CD14-positive monocyte (primary cell): ENCODE measurements around the gene PRLH. TPM values are rescaled to one million over a fixed set of nuclear protein-coding genes. Genes with fewer than 3 reads are reported as not detected.

Experiments
- DNase-seq, 3 donors: peaks; one replicate each; pipeline ENCODE4 v3.0.0-alpha.2; 2011 to 2022
- H2AFZ ChIP-seq: 2 replicates; pipeline ENCODE4 v1.6.0; 2012; ENCODE audit warnings: mild to moderate bottlenecking, low read depth, low read length, inconsistent platforms; ENCODE audit not compliant: insufficient read depth, poor library complexity, severe bottlenecking
- H3K27ac ChIP-seq, 2 donors: 1 replicate in 1 of 2; 2 replicates in 1 of 2; pipeline ENCODE4 v1.5.1; 2012 to 2013; ENCODE audit warnings: low read length in 2 of 2, control low read depth in 1 of 2, inconsistent platforms in 1 of 2, low read depth in 1 of 2, mild to moderate bottlenecking in 1 of 2
- H3K27me3 ChIP-seq, 2 donors: one replicate each; pipeline versions ENCODE4 v1.6.0 to v1.6.1; 2011 to 2013; ENCODE audit warnings: low read length in 2 of 2; ENCODE audit not compliant: control insufficient read depth in 2 of 2, insufficient read depth in 2 of 2
- H3K36me3 ChIP-seq, 2 donors: replicated peaks in 1 of 2; 1 replicate in 1 of 2; 2 replicates in 1 of 2; pipeline versions ENCODE4 v1.5.1 to v1.6.1; 2012 to 2013; ENCODE audit warnings: low read length in 2 of 2, control low read depth in 1 of 2, inconsistent platforms in 1 of 2, mild to moderate bottlenecking in 1 of 2; ENCODE audit not compliant: insufficient read depth in 2 of 2, control insufficient read depth in 1 of 2
- H3K4me1 ChIP-seq, 2 donors: 1 replicate in 1 of 2; 2 replicates in 1 of 2; pipeline versions ENCODE4 v1.5.1 to v1.6.1; 2012 to 2013; ENCODE audit warnings: low read length in 2 of 2, control low read depth in 1 of 2, inconsistent platforms in 1 of 2, mild to moderate bottlenecking in 1 of 2, moderate library complexity in 1 of 2; ENCODE audit not compliant: insufficient read depth in 2 of 2, control insufficient read depth in 1 of 2
- H3K4me2 ChIP-seq: replicated peaks from 2 replicates; pipeline ENCODE3; 2012; ENCODE audit warnings: low read length, moderate library complexity, mild to moderate bottlenecking; ENCODE audit not compliant: poor library complexity, severe bottlenecking; ENCODE audit errors: extremely low read depth
- H3K4me3 ChIP-seq, 3 experiments: fragments of 200-600 bp in 1 of 3; sonication (generic) in 1 of 3; replicated peaks in 1 of 3; 1 replicate in 2 of 3; 2 replicates in 1 of 3; pipeline ENCODE4 v1.5.1; 2011 to 2013; ENCODE audit warnings: low read length in 3 of 3, mild to moderate bottlenecking in 3 of 3, control low read depth in 2 of 3, low read depth in 2 of 3, inconsistent platforms in 1 of 3, moderate library complexity in 1 of 3
- H3K79me2 ChIP-seq: 2 replicates; pipeline ENCODE4 v1.6.0; 2012; ENCODE audit warnings: mild to moderate bottlenecking, control low read depth, inconsistent platforms, low read length, moderate library complexity; ENCODE audit not compliant: insufficient read depth
- H3K9ac ChIP-seq: 2 replicates; pipeline ENCODE4 v1.6.0; 2017; ENCODE audit warnings: low read length, mild to moderate bottlenecking; ENCODE audit not compliant: insufficient read depth, poor library complexity, severe bottlenecking
- H3K9me3 ChIP-seq, 2 donors: replicated peaks in 1 of 2; 1 replicate in 1 of 2; 2 replicates in 1 of 2; pipeline versions ENCODE4 v1.5.1 to v1.6.1; 2012 to 2013; ENCODE audit warnings: low read length in 2 of 2, control low read depth in 1 of 2; ENCODE audit not compliant: control insufficient read depth in 1 of 2, insufficient read depth in 1 of 2
- H4K20me1 ChIP-seq: 2 replicates; pipeline ENCODE4 v1.6.0; 2012; ENCODE audit warnings: mild to moderate bottlenecking, low read length, control low read depth, moderate library complexity; ENCODE audit not compliant: insufficient read depth
- H3K27ac Mint-ChIP-seq, 7 donors: one replicate each; pipeline ENCODE4 v1.8.0; 2020; ENCODE audit warnings: mild to moderate bottlenecking in 7 of 7, mixed read lengths in 7 of 7, moderate library complexity in 6 of 7, inconsistent platforms in 2 of 7
- H3K27me3 Mint-ChIP-seq, 3 donors: one replicate each; pipeline ENCODE4 v1.8.0; 2021 to 2022; ENCODE audit warnings: low read depth in 3 of 3, mild to moderate bottlenecking in 3 of 3, mixed read lengths in 3 of 3, moderate library complexity in 3 of 3, inconsistent platforms in 1 of 3
- H3K36me3 Mint-ChIP-seq, 2 donors: one replicate each; pipeline ENCODE4 v1.8.0; 2020; ENCODE audit warnings: mixed read lengths in 2 of 2, inconsistent platforms in 1 of 2, mild to moderate bottlenecking in 1 of 2
- H3K4me1 Mint-ChIP-seq: one replicate; pipeline ENCODE4 v1.8.0; 2020; ENCODE audit warnings: mild to moderate bottlenecking, mixed read lengths
- H3K4me3 Mint-ChIP-seq, 2 donors: one replicate each; pipeline ENCODE4 v1.8.0; 2020; ENCODE audit warnings: mild to moderate bottlenecking in 2 of 2, mixed read lengths in 2 of 2, moderate library complexity in 1 of 2
- H3K9me3 Mint-ChIP-seq, 7 donors: one replicate each; pipeline ENCODE4 v1.8.0; 2020 to 2022; ENCODE audit warnings: mixed read lengths in 7 of 7, mild to moderate bottlenecking in 6 of 7, moderate library complexity in 6 of 7, inconsistent platforms in 2 of 7
- WGBS: methylation state at CpG from one replicate; pipeline ENCODE4 v1.1.5; 2013; ENCODE audit warnings: missing lambda C conversion rate; ENCODE audit not compliant: insufficient coverage; 5-methylcytosine and 5-hydroxymethylcytosine counted together
- intact Hi-C, 2 donors: fragments of 100-400 bp; cut with micrococcal nuclease; formaldehyde crosslinking; loops; one replicate each; pipeline versions ENCODE4 v1.15.0 to v1.15.1; 2023
- polyA plus RNA-seq, 3 donors: library from polyadenylated mRNA; depleted of rRNA in 1 of 3; unstranded in 2 of 3; stranded (reverse) in 1 of 3; fragments of 300-500 nt in 2 of 3; fragments of >200 nt in 1 of 3; fragmentation: Illumina TruSeq in 2 of 3; gene quantifications; 1 replicate in 2 of 3; 2 replicates in 1 of 3; pipeline ENCODE4 v1.2.3, GENCODE V29; 2012 to 2021
- small RNA-seq: library from RNA; depleted of rRNA; stranded (forward); fragments of <200 nt; gene quantifications from one replicate; pipeline ENCODE3, GENCODE V24; 2012; ENCODE audit warnings: low read depth; ENCODE audit not compliant: insufficient read length
- TF ChIP-seq, protein P1 (sequence below): fragments of 200-600 bp; IDR thresholded peaks from one replicate; pipeline ENCODE4 v1.8.0; 2022; ENCODE audit warnings: antibody characterized with exemption, mild to moderate bottlenecking

Gene PRLH
- polyA plus RNA-seq, 3 donors, result not detected

- peaks cover 3 to 17% (median 12%) of the 10 kb centered on the region in 3 donors for H3K27me3 Mint-ChIP-seq
Observed at GRCh38 chr2:237616373-237616733, 50.0 kb downstream of the PRLH start.

More at GRCh38 chr2:237616373-237616733, 50.0 kb downstream of the PRLH start:
- Mint-ChIP-seq H3K27ac (peak overlapping the region in 1 of 7 donors; percentile 4), H3K4me3 (peak overlapping the region in 1 of 2 donors; percentile 6), H3K9me3 (peaks cover 0 to 2% (median 0%) of the 10 kb centered on the region in 7 donors), H3K36me3 (no peaks in the 10 kb centered on the region), H3K4me1 (peaks cover 39% of the 10 kb centered on the region)
- WGBS, result 71% methylated on average over 1 of the region's 3 CpGs
- Histone ChIP-seq H3K9me3 (no peaks in the 10 kb centered on the region), H3K4me3 (no peak overlapping the region), H3K27me3 (no peaks in the 10 kb centered on the region), H4K20me1 (no peaks in the 10 kb centered on the region), H3K79me2 (no peaks in the 10 kb centered on the region), H3K36me3 (no peaks in the 10 kb centered on the region), H3K4me2 (no peak overlapping the region), H2AFZ (no peak overlapping the region), H3K27ac (no peak overlapping the region), H3K9ac (no peak overlapping the region), H3K4me1 (peaks cover 28 to 38% of the 10 kb centered on the region in 2 donors)
- intact Hi-C loops, result no loop called here
- TF ChIP-seq, protein P1, sequence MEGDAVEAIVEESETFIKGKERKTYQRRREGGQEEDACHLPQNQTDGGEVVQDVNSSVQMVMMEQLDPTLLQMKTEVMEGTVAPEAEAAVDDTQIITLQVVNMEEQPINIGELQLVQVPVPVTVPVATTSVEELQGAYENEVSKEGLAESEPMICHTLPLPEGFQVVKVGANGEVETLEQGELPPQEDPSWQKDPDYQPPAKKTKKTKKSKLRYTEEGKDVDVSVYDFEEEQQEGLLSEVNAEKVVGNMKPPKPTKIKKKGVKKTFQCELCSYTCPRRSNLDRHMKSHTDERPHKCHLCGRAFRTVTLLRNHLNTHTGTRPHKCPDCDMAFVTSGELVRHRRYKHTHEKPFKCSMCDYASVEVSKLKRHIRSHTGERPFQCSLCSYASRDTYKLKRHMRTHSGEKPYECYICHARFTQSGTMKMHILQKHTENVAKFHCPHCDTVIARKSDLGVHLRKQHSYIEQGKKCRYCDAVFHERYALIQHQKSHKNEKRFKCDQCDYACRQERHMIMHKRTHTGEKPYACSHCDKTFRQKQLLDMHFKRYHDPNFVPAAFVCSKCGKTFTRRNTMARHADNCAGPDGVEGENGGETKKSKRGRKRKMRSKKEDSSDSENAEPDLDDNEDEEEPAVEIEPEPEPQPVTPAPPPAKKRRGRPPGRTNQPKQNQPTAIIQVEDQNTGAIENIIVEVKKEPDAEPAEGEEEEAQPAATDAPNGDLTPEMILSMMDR, result no peak
- DNase-seq, result no peak

Small RNA genes lying within 50 kb of the gene (small RNA-seq; reads per million reads assigned to genes)
- 1.2 reads per million for gene RNU6-1140P

Other genes with a start within 250 kb of the PRLH start
- gene COL6A3, start 152.4 kb upstream of the PRLH start, polyA plus RNA-seq, result not detected
- not detected for gene MLPH, start 79.3 kb upstream of the PRLH start, polyA plus RNA-seq
- gene RAB17, start 24.2 kb downstream of the PRLH start, polyA plus RNA-seq, result under 1 TPM in 2 of 3 donors, not detected in 1; 0.13 to 0.35 TPM
- 100 to 1,000 TPM in 1 of 3 donors, 10 to 100 TPM in 2; 67.3 to 148 (median 98.3) TPM for gene LRRFIP1, start 61.0 kb downstream of the PRLH start, polyA plus RNA-seq
- gene RBM44, start 232.2 kb downstream of the PRLH start, polyA plus RNA-seq, result 1 to 10 TPM in 1 of 3 donors, under 1 TPM in 1, not detected in 1; 0.07 to 1.5 TPM